ENCODE results near the gene GDAP2.
"Not testable (repeated sequence)": the region's sequence is repeated elsewhere in the genome, so short reads cannot be mapped to it uniquely, and the experiment has no call there.

The GDAP2 gene

DNA sequence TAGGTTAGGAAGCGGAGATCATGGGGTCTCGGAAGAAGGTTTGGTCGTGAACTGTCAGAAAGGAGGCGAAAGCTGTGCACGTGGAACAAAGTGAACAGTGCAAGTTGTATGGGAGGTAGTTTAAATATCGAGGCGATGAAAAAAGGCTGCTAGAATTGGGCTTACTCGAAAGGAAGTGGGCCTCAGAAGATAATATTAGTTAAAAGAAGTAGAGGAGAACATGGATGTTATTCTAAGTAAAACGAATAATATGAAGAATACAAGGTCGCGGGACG lies 689 bp upstream of the GDAP2 start:
- TF ChIP-seq, protein P1, sequence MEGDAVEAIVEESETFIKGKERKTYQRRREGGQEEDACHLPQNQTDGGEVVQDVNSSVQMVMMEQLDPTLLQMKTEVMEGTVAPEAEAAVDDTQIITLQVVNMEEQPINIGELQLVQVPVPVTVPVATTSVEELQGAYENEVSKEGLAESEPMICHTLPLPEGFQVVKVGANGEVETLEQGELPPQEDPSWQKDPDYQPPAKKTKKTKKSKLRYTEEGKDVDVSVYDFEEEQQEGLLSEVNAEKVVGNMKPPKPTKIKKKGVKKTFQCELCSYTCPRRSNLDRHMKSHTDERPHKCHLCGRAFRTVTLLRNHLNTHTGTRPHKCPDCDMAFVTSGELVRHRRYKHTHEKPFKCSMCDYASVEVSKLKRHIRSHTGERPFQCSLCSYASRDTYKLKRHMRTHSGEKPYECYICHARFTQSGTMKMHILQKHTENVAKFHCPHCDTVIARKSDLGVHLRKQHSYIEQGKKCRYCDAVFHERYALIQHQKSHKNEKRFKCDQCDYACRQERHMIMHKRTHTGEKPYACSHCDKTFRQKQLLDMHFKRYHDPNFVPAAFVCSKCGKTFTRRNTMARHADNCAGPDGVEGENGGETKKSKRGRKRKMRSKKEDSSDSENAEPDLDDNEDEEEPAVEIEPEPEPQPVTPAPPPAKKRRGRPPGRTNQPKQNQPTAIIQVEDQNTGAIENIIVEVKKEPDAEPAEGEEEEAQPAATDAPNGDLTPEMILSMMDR (conservative IDR thresholded peaks at IDR 0.05), result no peak
- peak overlapping the region; percentile 75 for H3K27ac ChIP-seq

DNA sequence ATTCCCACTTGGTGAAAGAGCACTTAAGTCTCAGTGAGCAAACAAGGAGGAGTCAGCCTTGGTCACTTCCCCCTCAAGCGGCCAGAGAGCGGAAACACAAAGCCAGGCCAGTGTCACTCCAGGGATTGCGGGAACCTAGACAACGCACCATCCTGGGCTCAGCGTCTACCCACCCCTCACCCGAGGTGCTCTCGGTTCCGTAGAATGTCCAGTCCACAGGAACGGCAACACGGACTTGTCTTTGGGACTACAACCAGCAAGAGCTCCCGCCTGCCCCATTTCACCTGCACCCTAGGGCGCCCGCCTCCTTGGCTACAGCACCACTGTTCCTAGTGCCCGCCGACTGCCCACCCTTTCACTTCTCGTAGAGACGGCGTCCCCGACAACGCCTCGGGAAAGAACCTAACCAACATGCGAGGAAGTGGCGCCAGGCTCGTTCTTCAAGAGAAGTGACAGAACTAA lies 509 bp downstream of the GDAP2 start:
- TF ChIP-seq, protein P1 (conservative IDR thresholded peaks at IDR 0.05), result peak; percentile 18; the same call in 1 of the 2 replicates
- H3K27ac ChIP-seq, result peak overlapping the region; percentile 75

DNA sequence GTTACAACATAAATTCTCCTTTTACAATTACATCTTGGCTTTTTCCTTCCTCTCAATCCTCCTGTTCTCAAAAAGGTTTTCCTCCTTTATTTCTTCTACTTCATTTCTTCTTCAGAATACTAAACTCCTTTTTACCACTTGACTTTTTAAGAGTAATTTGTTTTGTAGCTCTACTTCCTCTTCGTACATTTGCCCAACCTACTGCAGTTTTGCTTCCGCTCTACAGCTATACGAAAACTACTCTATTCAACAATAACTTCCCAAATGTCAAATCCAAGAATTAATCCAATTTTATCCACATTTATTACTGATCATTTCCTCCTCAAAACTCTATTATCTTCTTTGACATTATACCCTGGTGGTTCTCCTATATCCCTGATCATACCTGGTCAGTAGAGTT lies 3.4 kb downstream of the GDAP2 start:
- H3K27ac ChIP-seq, result no peak overlapping the region
- TF ChIP-seq, protein P1 (conservative IDR thresholded peaks at IDR 0.05), result no peak

DNA sequence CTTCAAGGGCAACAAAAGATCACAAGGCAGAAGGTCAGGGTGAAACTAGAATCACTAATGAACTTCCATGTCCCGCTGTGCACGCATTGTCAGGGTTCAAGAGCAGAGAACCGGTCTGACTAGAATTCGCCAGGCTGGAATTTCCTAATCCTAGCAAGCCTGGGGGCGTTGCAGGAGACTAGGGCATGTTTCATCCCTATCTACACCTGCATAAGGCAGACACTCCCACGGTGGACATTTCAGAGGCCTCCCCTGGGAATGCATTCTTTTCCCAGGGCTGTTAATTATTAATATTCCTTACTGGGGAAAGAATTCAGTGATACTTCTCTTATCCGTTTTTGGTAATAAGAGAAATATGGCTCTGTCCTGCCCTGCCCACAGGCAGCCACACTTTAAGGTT lies 6.7 kb downstream of the GDAP2 start:
- not testable (repeated sequence) for H3K27ac ChIP-seq

DNA sequence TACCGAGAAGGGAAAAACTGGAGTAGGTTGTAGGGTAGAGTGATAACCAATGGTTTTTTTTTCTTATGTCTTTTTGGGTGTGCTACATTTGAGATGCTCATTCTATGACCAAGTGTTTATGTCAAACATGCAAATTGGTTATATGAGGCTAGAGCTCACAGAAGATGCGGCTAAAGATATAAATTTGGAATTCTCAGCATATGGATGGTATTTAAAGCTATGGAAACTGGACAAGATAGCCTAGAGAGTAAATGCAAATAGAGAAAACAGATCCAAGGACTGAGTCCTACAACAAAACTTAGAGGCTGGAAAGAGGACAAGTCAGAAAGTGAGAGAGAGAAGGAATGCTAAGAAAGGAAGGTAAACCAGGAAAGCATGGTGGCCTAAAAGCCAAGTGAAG lies 7.4 kb downstream of the GDAP2 start:
- no peak overlapping the region for H3K27ac ChIP-seq
- TF ChIP-seq, protein P1 (conservative IDR thresholded peaks at IDR 0.05), result no peak

DNA sequence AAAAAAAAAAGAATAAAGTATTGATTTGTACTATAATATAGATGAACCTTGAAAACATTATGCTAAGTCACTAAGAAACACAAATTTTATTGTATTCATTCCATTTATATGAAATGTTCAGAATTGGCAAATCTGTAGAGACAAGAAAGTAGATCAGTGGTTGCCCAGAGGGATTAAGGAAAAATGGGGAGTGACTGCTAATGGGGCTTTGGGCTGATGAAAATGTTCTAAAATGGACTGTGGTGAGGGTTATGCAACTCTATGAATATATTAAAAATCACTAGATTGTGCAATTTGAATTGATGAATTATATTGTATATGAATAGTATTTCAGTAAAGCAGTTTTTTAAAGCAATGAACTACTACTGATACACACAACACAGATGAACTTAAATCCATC lies 10.0 kb downstream of the GDAP2 start:
- no peak overlapping the region for H3K27ac ChIP-seq
- TF ChIP-seq, protein P1 (conservative IDR thresholded peaks at IDR 0.05), result no peak

DNA sequence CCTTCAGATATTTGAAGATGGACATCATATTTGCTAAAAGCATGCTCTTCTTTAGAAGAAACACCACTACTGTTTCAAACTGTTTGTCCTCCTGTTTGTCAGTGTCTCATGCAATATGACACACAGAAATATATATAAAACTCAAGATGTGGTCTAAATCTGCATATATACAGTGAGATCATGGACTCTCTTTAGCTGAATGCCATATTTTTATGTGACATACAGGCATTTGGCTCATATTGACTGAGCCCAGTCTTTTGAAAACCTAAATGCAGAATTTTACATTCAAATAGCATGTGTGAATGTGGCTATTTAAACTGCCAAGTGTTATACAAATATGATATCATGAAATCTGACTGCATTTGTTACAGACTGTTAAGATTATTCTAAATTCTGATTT lies 18.4 kb downstream of the GDAP2 start:
- TF ChIP-seq, protein P1 (conservative IDR thresholded peaks at IDR 0.05), result no peak
- no peak overlapping the region for H3K27ac ChIP-seq

DNA sequence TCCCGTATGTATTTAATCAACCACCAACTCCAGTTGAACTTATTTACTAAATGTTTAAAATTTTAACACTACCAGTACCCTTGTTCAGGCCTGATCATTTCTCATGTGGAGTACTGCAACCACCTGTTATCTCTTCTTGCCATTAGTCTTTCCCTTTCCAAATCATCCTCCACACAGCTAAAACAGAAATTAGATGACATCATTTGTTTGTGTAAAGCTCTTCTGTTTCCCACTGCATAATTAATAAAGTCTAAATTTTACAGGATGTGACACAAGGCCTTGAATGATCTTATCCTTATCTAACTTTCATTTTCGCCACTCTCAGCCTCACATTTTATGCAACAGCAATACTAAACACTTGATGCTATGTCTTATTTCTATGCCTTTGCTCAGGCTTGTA lies 24.4 kb downstream of the GDAP2 start:
- H3K27ac ChIP-seq, result no peak overlapping the region
- TF ChIP-seq, protein P1 (conservative IDR thresholded peaks at IDR 0.05), result no peak

Measured in VCaP (cell line).